Jurkat, Clone E6-1 (cell line): ENCODE results near the gene ROPN1. TPM values are rescaled to one million over a fixed set of nuclear protein-coding genes. Genes with fewer than 3 reads are reported as not detected.
"Not testable (repeated sequence)": the region's sequence is repeated elsewhere in the genome, so short reads cannot be mapped to it uniquely, and the experiment has no call there.

ENCODE experiments used
- DNase-seq: peaks from one replicate; pipeline ENCODE4 v3.0.0-alpha.2; 2011; ENCODE audit warnings: low read depth, low spot score
- H3K4me3 ChIP-seq: 2 replicates; pipeline ENCODE4 v1.5.1; 2011; ENCODE audit warnings: mild to moderate bottlenecking, low read length, control low read depth, moderate library complexity
- polyA plus RNA-seq: library from polyadenylated mRNA; unstranded; fragments of >200 nt; gene quantifications from one replicate; pipeline ENCODE4 v1.2.1, GENCODE V29; 2012; ENCODE audit warnings: missing spikeins; ENCODE audit not compliant: insufficient read length, insufficient read depth

ROPN1 gene
- not detected for polyA plus RNA-seq

DNA sequence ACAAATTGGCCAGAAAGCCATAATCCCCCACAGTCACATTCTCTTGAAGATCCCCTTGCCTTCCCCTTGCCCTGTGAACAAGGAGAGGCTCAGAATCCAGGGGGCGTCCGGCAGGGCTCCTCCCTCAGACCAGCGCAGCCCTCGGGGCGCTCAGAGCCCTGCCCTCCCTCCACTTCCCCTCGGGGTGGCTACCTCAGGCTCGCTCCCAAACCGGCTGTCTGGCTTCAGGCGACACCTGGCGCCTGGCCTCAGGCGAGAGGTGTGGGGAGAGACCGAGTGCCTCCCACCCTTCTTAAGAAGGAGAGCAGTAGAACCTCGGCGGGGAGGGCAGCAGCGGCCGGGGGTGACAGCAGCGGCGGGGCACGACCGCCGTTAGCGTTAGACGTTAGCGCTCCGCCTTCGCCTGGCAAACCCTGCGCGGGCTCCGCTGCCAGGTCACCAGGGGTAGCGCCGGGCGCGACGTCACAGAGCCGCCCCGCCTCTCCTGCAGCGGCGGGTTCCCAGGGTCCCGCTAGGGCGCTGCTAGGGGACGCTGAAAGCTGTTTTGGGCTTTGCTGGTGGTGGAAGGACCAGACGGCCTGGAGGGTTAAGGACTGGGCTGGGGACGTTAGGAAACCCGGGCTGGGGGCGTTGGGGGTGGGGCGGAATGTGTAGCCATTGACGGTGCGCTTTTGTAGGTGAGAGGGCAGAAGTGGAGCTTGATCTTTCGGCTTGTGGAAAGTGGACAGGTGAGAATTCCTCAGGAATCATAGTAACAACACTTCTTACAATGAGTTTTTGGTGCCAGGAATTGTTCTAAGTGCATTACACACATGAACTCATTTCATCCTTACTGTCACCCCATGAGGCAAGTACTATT, at the start of gene ROPN1:
TSS of gene ROPN1 (minus strand) at position 395 of the 859 bp plus-strand sequence. CDS start 11,643 bp downstream, outside the sequence.
- not testable (repeated sequence) for DNase-seq
- peak within 1 kb of the TSS; percentile 23; the same call in 1 of the 2 replicates for H3K4me3 ChIP-seq

DNA sequence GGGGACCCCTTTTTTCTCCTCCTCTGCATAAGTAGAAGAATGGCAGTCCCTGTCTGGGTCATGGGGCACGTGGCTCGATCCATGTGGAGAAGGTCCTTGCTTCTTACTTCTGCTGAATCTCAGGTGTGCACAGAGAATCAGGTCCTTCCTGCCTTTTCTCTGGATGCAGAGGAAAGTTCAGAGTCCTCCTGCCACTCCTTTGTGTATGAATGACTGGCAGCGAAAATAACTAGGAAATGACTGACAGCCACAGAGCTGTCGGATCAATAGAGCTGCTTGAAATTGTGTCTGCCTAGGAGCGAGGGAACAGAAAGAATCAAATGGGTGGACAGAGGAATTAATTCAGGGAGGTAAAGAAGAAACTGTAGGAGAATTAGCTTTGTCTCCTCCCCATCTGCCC, 49.6 kb upstream of the ROPN1 start:
- DNase-seq = no peak
- no peak overlapping the region for H3K4me3 ChIP-seq

DNA sequence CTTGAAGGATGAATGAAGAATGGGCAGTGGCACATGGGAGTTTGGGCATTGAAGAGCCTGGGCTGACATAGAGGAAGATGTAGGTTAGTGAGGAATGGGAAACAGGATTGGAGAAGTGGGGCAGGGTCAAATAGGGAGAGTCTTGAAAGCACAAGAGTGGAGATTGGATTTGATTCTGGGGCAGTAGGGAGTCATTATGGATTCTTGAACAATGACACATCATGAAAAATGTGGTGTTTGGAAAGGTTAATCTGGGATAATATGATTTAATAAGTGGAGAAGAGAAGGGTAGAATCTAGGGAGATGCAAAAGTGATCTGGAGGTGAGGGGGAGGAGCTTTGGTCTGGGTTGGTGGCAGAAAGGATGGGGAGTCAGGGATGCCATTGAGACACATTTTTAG, 45.4 kb upstream of the ROPN1 start:
- H3K4me3 ChIP-seq = no peak overlapping the region
- DNase-seq = no peak

DNA sequence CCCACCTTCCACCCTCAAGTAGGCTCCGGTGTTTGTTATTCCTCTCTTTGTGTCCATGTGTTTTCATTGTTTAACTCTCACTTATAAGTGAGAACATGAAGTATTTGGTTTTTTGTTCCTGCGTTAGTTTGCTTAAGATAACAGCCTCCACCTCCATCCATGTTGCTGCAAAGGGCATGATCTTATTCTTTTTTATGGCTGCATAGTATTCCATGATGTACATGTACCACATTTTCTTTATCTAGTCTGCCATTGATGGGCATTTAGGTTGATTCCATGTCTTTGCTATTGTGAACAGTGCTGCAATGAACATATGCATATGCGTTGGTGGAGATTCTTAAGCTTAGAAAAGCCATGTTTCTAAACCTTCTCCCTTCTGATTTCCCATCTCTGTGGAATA, 44.3 kb upstream of the ROPN1 start:
- DNase-seq, H3K4me3 ChIP-seq: not testable (repeated sequence)

DNA sequence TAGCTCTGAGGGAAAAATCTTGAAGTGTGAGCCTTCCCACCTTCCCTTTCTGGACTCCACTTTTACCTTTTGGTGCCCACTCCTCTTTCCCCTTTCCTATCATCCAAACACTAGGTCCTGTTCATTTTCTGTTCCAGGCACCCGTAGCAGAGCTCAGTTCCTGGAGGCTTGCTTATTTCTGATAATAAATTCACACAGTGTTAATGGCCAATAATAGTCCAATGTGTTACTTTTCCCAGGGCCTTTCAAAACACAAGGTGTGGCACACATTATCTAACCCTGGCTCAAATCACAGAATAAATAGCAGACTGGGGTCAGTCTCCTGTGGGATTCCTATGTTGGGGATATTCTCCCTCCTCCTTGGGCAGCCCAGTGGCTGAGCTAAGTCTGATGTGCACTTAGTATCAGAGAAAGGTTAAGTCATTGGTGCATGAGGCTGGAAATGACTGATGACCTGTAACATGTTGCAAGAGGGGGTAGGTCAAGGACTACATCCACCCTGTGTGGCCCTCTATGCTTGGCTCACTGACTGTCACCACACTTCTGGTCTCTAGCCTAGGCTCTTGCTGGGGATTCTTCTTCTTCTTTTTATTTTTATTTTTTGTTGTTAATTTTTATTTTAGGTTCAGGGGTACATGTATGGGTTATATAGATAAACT, 43.7 kb upstream of the ROPN1 start:
- no peak overlapping the region for H3K4me3 ChIP-seq
- no peak for DNase-seq

DNA sequence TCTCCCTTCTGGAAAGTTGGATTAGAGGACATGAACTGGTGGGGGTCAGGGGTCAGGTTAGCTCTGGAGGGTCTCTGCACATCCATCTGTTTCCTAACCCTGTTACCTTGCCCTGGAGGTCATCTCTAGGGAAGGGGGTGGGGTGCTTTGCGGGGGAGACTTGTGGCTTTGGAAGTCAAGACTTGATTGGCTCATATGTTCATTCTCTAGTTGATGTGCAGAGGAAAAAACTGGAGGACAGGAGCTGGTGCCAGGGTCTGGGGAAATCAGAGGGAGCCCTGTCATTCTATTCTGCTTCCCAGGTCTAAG, 42.9 kb upstream of the ROPN1 start:
- no peak for DNase-seq
- no peak overlapping the region for H3K4me3 ChIP-seq

DNA sequence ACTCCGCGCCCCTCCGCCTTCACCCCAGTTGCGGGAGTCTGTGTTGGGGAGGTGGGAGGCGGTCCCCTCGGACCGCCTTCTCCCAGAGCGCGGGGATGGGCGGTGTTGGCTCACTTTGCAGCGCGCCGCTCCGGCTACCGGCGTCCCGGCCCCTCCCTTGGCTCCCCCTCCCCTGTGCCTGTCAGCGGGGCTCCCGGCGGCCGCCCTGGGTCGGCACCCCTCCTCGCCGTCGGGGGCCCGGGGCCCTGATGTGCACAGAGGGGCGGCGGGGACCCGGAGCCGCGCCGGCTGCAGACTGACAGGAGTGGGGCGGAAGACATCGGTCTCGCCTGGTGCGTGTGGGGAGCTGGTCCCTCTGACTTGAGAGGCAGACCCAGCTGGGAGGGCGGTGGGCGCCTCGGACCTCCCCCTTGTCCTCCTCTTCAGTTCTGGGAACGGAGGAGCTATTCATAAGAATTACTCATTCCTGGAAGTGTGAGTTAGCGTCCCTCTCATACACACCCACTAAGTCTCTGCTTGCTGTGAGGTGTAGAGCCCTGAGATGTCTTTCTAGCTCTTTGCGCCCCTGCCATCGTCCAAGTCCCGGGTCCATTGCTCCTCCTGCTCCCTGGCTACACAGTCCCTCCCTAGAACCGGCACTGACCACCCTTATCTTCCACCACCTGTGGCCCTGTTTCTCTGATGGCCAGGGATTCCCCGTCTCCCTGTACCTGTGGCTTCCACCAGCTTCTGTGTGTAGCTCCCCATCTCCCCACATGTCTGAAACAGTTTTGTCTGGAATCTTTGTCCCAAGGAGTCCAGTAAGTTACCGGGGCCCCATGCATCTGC, 42.3 kb upstream of the ROPN1 start:
- no peak for DNase-seq
- no peak overlapping the region for H3K4me3 ChIP-seq

DNA sequence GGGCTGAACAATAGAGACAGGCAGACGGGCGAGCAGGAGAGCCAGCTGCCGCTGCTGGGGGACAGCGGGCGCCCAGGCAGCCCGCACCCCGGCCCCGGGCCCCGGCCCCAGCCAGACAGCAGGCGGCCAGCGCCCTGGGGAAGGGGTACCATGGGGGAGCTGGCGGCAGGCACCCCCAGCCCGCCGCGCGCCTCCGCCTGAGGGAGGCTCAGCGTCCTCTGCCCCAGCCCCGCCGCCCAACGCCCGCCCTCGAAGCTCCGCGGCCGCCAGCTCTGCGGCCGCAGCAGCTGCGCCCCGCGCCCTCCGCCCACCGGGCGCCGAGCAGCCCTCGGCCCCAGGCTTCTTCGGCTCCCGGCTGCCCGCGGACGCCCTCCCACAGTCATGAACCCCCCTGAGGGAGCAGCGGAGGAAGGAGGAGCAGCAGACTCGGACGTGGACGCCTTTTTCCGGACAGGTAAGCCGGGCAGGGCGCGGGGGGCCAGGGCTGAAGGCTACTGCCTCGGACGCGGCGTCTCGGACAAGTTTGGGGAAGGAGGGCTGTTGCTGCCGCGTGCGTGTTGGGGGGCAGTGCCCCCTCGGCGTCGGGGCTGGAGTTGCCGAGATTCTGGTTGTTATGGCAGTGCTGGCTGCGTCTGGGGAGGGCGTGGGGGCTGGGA, 41.6 kb upstream of the ROPN1 start, which contains the start of gene KALRN:
TSS of gene KALRN (plus strand) at position 10 of the 656 bp plus-strand sequence.
- no peak for DNase-seq
- H3K4me3 ChIP-seq = peak within 1 kb of the TSS; percentile 24

DNA sequence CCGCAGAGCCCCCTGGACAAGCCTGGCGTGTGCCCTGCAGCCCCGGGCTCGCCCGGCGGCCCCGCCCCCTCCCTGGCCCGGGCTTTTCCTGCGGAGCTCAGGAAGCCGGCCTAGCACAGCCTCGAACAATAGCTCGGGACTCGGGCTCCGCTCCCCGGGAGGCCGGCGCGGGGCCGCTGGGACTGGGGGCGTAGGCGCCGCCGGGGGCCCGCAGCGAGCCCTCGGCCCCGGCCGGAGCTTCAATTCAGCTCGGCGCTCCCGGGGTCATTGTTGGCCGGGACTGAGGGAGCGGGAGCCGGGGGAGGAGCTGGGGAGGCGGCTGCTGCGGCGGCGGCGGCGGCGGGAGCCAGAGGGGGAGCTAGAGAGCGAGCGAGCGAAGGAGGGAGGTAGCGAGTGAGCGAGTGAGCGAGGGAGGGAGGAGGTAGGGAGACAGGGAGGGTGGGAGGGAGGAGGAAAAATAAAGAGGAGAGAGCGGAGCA, 41.0 kb upstream of the ROPN1 start:
- H3K4me3 ChIP-seq = peak overlapping the region; percentile 24

DNA sequence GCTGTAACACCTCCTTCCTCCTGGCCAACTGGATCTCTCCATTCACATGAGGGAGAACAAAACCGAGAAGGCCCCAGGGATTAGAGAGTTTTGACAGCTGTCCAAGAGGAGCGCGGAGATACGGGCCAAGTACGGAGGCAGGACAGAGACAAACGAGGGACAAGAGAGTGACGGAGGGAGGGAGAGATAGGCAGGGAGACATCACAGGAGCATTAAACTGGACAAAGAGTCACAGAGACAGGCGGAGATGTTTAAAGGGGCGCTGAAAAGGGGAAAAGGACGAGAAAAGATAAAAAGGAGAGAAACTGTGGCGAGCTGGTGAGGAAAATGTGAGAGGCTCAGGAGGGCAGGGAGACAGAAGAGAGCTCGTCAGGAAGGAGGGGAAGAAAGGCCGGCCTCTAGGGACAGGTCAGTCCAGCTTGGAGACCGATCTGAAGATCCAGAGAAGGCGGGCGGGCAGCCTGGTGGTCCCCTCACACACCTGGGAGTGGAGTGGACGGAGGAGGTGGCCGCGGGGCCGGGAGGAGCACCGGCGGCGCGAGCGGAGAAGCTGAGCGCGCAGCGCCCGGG, 40.5 kb upstream of the ROPN1 start:
- peak overlapping the region; percentile 24 for H3K4me3 ChIP-seq
- DNase-seq = no peak

More for the DNA sequence above, 41.0 kb upstream of the ROPN1 start:
- DNase-seq = peak; percentile 26

DNA sequence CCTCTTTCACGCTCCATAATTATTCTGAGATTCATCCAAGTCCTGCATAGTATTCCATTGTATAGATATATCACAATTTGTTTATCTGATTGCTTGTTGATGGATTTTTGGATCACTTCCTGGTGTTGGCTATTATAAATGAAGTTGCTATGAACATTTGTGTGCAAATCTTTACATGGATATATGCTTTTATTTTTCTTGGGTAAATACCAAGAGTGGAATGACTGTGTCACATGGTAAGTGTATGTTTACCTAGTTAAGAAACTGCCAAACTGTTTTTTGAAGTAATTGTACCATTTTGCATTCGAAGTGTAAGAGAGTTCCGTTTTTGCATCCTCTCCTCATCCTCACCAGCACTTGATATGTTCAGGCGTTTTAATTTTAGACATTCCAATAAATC, 34.6 kb upstream of the ROPN1 start:
- DNase-seq = no peak
- H3K4me3 ChIP-seq = no peak overlapping the region

DNA sequence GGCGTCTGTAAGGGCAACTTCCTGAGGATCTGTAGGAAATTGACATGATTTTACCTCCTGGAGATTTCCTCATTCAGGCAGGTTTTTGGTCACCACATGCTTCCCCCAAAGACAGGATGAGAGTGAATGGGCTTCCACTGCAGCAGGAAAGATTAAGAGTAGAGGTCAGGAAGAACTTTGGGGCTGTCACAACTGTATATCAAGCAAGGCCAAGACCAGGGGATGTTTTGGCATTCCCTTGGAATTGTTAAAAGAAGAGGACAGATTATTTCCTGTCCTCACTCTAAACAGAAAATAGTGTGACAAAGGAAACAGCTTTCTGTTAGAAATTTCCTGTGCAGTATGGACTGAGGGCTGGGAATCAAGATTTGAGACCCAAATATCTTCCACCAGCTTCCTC, 31.6 kb upstream of the ROPN1 start:
- H3K4me3 ChIP-seq, DNase-seq: not testable (repeated sequence)

DNA sequence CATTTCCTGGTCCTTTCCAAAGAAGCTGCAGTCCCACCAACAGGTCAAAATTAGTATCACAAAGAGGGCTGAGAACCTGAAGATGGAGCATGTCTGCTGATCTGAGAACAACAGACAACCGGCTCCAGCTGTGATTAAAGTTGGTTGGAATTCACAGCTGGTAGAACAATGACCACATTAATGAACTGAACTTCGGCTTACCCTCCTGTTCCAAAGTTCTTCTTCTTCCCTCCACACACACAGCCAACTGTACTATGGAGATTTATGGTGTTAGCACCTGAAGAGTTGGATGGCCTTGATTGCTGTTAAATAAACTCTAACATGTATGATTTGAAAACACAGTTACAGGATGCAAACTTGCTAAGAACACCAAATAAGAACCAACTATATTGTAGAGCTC, 27.4 kb upstream of the ROPN1 start:
- no peak for DNase-seq

DNA sequence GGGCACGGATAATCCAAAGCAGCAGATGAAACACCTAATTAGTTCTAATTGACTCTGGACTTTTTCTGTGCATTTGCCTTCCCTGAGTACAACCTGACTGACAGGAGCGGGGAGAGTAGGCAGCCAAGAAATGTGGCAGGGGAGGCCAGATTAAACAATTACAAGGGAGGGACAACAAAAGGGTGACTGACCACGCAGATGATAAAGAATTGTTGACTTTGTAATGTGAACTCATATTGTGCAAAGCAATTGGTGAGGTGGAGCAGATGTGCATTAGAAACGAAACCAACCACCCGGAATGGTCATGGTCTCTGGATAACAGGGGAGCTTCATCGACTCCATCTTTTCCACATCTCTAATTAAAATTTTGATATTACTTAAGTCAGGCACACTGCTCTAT, 25.6 kb upstream of the ROPN1 start:
- not testable (repeated sequence) for H3K4me3 ChIP-seq, DNase-seq

More for the DNA sequence above, 27.4 kb upstream of the ROPN1 start:
- H3K4me3 ChIP-seq = no peak overlapping the region

DNA sequence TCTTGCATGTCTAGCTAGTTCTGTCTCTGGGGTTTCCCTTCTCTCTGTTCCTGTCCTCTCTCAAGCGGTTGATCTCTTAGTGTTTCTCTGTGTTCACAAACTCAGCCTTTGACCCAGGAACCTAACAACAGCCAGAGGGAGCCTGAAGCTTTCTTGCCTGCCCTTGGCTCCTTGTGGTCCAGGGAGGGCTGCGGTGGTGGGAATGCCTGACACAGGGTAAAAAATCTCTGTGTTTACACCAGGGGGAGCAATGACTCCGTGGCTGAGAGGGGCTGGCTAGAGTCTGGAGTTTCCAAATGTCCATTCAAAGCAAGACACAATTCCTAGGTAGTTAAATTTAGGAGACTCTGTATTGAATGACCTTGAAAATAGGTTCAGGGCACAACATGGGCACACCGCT, 24.6 kb upstream of the ROPN1 start:
- not testable (repeated sequence) for H3K4me3 ChIP-seq, DNase-seq

DNA sequence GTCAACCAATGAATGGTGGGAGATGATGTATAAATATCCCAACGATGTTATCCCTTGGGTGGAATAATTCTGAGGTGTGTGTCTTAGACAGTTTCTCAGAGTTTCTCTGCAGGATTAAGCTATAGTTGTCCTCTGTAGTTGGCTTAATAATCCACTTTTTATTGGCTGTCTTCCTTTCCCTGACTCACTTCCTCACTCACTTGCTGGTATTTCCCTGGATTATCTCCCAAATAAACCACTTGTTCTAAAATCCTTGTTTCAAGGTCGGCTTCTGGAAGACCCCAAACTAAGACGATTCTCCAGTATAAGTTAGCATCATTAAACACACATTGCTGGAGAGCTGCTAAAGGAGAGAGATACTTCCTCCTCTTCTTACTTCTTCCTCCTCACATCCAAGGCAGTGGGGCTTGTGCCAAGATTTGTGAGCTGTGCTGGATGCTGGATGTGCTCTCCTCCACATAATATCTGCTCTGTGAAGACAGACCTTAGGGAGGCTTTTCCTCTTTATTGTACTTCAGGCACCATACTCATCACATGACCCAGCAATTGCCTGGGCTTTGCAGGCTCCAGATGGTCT, 22.5 kb upstream of the ROPN1 start:
- H3K4me3 ChIP-seq = no peak overlapping the region
- no peak for DNase-seq

DNA sequence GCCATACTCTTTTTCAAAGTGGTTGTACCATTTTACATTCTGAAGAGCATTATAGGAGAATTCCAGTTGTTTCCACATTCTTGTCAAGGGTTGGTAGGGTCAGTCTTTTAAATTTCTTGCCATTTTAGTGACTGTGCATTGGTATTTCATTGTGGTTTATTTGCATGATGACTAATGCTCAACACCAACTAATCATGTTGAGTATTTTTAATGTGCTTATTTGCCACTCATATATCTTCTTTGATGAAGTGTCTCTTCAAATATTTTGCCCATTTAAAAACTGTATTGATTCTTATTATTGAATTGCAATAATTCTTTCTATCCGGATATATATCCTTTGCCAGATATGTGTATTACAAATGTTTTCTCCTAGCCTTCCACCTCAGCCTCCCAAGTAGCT, 16.4 kb upstream of the ROPN1 start:
- H3K4me3 ChIP-seq, DNase-seq: not testable (repeated sequence)

DNA sequence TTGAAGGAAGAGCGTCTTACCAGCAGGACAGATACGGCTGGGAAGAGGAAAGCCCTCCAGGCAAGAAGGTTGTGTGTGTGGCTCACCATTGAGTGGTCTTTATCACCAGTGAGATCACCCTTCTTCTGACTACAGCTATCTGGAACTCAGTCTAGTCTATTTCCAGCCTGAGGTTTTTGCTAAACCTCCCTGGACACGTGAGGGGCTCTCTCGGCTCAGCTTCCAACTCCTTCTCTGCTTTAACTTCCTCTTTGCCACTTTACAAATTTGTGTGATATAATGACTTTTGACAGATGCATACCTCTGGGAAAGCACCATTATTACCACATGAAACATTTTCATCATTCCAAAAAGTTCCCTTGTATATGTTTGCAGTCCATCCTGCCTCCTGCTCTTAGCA, 15.3 kb upstream of the ROPN1 start:
- H3K4me3 ChIP-seq = no peak overlapping the region
- DNase-seq = no peak
